NCI-H774 (cell line): ENCODE measurements around the gene LRRK1.
"Not testable (repeated sequence)": the region's sequence is repeated elsewhere in the genome, so short reads cannot be mapped to it uniquely, and the experiment has no call there.

Source experiments
- DNase-seq: peaks from one replicate; lab custom pipeline; 2025; lab: John Stamatoyannopoulos, UW

Gene LRRK1

GRCh38 chr15:101070024-101070423 is 150.9 kb downstream of the LRRK1 start:
- DNase-seq: no peak

GRCh38 chr15:101070502-101071273 is 151.5 kb downstream of the LRRK1 start:
- DNase-seq: peak; percentile 28

- no peak for DNase-seq
Measured at GRCh38 chr15:101071651-101072050, 152.5 kb downstream of the LRRK1 start.

GRCh38 chr15:101072235-101072634 is 153.1 kb downstream of the LRRK1 start:
- not testable (repeated sequence) for DNase-seq

GRCh38 chr15:101077806-101078668 is 158.9 kb downstream of the LRRK1 start:
- not testable (repeated sequence) for DNase-seq

- no peak for DNase-seq
Measured at GRCh38 chr15:101078669-101079323, 159.6 kb downstream of the LRRK1 start.

GRCh38 chr15:101081900-101082299 is 162.7 kb downstream of the LRRK1 start:
- DNase-seq: no peak

- DNase-seq: no peak
Measured at GRCh38 chr15:101083336-101084045, 164.3 kb downstream of the LRRK1 start.

GRCh38 chr15:101084801-101085200 is 165.6 kb downstream of the LRRK1 start:
- DNase-seq: no peak

- DNase-seq: no peak
Measured at GRCh38 chr15:101085311-101085700, 166.1 kb downstream of the LRRK1 start.

GRCh38 chr15:101086394-101087171 is 167.4 kb downstream of the LRRK1 start:
- DNase-seq: no peak

GRCh38 chr15:101087172-101087769 is 168.1 kb downstream of the LRRK1 start:
- DNase-seq: no peak

GRCh38 chr15:101088271-101088670 is 169.1 kb downstream of the LRRK1 start:
- no peak for DNase-seq

- DNase-seq: peak; percentile 53
Measured at GRCh38 chr15:101088788-101089578, 169.8 kb downstream of the LRRK1 start.

GRCh38 chr15:101089579-101090427 is 170.6 kb downstream of the LRRK1 start:
- no peak for DNase-seq

- no peak for DNase-seq
Measured at GRCh38 chr15:101090428-101090790, 171.3 kb downstream of the LRRK1 start.

- DNase-seq: no peak
Measured at GRCh38 chr15:101091080-101092017, 172.2 kb downstream of the LRRK1 start.
